VCaP (cell line): ENCODE measurements around the gene GPRIN2.
"Not testable (repeated sequence)": the region's sequence is repeated elsewhere in the genome, so short reads cannot be mapped to it uniquely, and the experiment has no call there.

ENCODE experiments used
- H3K27ac ChIP-seq: fragments of 450-650 bp; 2 replicates; pipeline ENCODE4 v1.5.1; 2017
- CTCF ChIP-seq: fragments of 450-650 bp; conservative IDR thresholded peaks from 2 replicates; pipeline ENCODE4 v1.5.1; 2017; ENCODE audit warnings: mild to moderate bottlenecking, moderate library complexity

Gene GPRIN2

GRCh38 chr10:46570655-46571054 lies 14.2 kb upstream of the GPRIN2 start:
- not testable (repeated sequence) for H3K27ac ChIP-seq

GRCh38 chr10:46567151-46567550 lies 10.7 kb upstream of the GPRIN2 start:
- not testable (repeated sequence) for H3K27ac ChIP-seq

- peak; percentile 76 for TF ChIP-seq CTCF
- not testable (repeated sequence) for H3K27ac ChIP-seq
These were observed 9.3 kb upstream of the GPRIN2 start for GRCh38 chr10:46565591-46566332.

GRCh38 chr10:46560952-46561351 lies 4.5 kb upstream of the GPRIN2 start:
- H3K27ac ChIP-seq: no peak overlapping the region; the same call in 1 of the 2 replicates
- no peak for TF ChIP-seq CTCF

- peak overlapping the region; percentile 97; the same call in 1 of the 2 replicates for H3K27ac ChIP-seq
- no peak for TF ChIP-seq CTCF
These were observed 3.9 kb upstream of the GPRIN2 start for GRCh38 chr10:46560381-46560780.

- peak overlapping the region; percentile 97 for H3K27ac ChIP-seq
- no peak for TF ChIP-seq CTCF
These were observed 2.8 kb upstream of the GPRIN2 start for GRCh38 chr10:46559231-46559671.

GRCh38 chr10:46558392-46559185 lies 2.1 kb upstream of the GPRIN2 start:
- TF ChIP-seq CTCF: no peak
- peak overlapping the region; percentile 97 for H3K27ac ChIP-seq

- TF ChIP-seq CTCF: no peak
- peak overlapping the region; percentile 97 for H3K27ac ChIP-seq
These were observed 1.6 kb upstream of the GPRIN2 start for GRCh38 chr10:46558122-46558391.
